ENCODE results near the gene SMG1. TPM values are rescaled to one million over a fixed set of nuclear protein-coding genes. Genes with fewer than 3 reads are reported as not detected.
A peak's percentile ranks its signal among the peaks of the same experiment; 100 is the strongest.

SMG1 gene
- total and polyA plus RNA-seq, 2 of the 13 experiments (the other 11 are each of a cell fraction or from before 2014, with no cell fraction given) = 48.7 to 53.7 TPM

- TF ChIP-seq SNAPC2 (CRISPR knock-in tag; IDR thresholded peaks at IDR 0.05) (no peak), ZNF556 (CRISPR knock-in tag; IDR thresholded peaks at IDR 0.05; ENCODE audit: borderline replicate concordance) (no peak; the same call in 1 of the 2 replicates), REXO4 (CRISPR knock-in tag; IDR thresholded peaks at IDR 0.05; ENCODE audit: borderline replicate concordance) (no peak), JARID2 (CRISPR knock-in tag; IDR thresholded peaks at IDR 0.05; ENCODE audit: insufficient replicate concordance) (no peak), RORA (CRISPR knock-in tag; IDR thresholded peaks at IDR 0.05) (no peak), ZNF777 (CRISPR knock-in tag; IDR thresholded peaks at IDR 0.05) (no peak), SALL2 (CRISPR knock-in tag; IDR thresholded peaks at IDR 0.05) (0 out of 2 replicates have a peak, but pooled peaks have one; percentile 39), NCOR1 (IDR thresholded peaks at IDR 0.05; ENCODE audit: borderline replicate concordance, low read length) (peak; percentile 93), HIVEP1 (CRISPR knock-in tag; IDR thresholded peaks at IDR 0.05) (no peak), NFIB (CRISPR knock-in tag; IDR thresholded peaks at IDR 0.05; ENCODE audit: borderline replicate concordance) (no peak), GABPA (IDR thresholded peaks at IDR 0.05; ENCODE audit: low read depth, low read length) (peak; percentile 23; the same call in 1 of the 2 replicates), GABPA (CRISPR knock-in tag; IDR thresholded peaks at IDR 0.05; ENCODE audit: low read depth) (peak; percentile 76), ZFP36L1 (CRISPR knock-in tag; IDR thresholded peaks at IDR 0.05) (no peak), MAFF (IDR thresholded peaks at IDR 0.05; ENCODE audit: low read depth, low read length) (no peak), ZBTB10 (CRISPR knock-in tag; IDR thresholded peaks at IDR 0.05; ENCODE audit: borderline replicate concordance) (no peak), ZNF737 (CRISPR knock-in tag; IDR thresholded peaks at IDR 0.05; ENCODE audit: borderline replicate concordance) (no peak), CBX2 (IDR thresholded peaks at IDR 0.05; ENCODE audit: low read depth, low read length) (no peak), CBX2 (CRISPR knock-in tag; IDR thresholded peaks at IDR 0.05; ENCODE audit: low read depth) (no peak), SRY (CRISPR knock-in tag; IDR thresholded peaks at IDR 0.05) (no peak), RBM39 (IDR thresholded peaks at IDR 0.05; ENCODE audit: low read depth, low read length, poor library complexity, severe bottlenecking) (no peak), ZMYM4 (CRISPR knock-in tag; IDR thresholded peaks at IDR 0.05) (peak; percentile 60; the same call in 1 of the 2 replicates), GATAD1 (CRISPR knock-in tag; IDR thresholded peaks at IDR 0.05) (no peak; the same call in none of the 2 replicates), PTBP1 (IDR thresholded peaks at IDR 0.05; ENCODE audit: low read depth, low read length, poor library complexity, severe bottlenecking) (no peak), PRDM15 (CRISPR knock-in tag; IDR thresholded peaks at IDR 0.05) (no peak)
- TF ChIP-seq, protein P1, sequence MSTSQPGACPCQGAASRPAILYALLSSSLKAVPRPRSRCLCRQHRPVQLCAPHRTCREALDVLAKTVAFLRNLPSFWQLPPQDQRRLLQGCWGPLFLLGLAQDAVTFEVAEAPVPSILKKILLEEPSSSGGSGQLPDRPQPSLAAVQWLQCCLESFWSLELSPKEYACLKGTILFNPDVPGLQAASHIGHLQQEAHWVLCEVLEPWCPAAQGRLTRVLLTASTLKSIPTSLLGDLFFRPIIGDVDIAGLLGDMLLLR (CRISPR knock-in tag; IDR thresholded peaks at IDR 0.05) = no peak
Measured at GRCh38 chr16:18936727-18937340, 10.6 kb upstream of the SMG1 start (continued).
